ENCODE results near the gene STAM2. TPM values are rescaled to one million over a fixed set of nuclear protein-coding genes. Genes with fewer than 3 reads are reported as not detected.

Gene STAM2
- total and polyA plus RNA-seq, 2 donors (not counting 3 experiments of a cell fraction or from before 2014, with no cell fraction given): 10.1 to 27.5 TPM

- Histone ChIP-seq H3K9me3 (replicated peaks; ENCODE audit: control insufficient read depth, insufficient read depth, low read length) (no peaks in the 10 kb centered on the region), H4K20me1 (replicated peaks; ENCODE audit: control insufficient read depth, extremely low read depth, insufficient read depth, low read length) (no peaks in the 10 kb centered on the region), H3K4me3 (replicated peaks in 1 of 3; ENCODE audit: insufficient read depth in 1 of 3, low read depth in 1 of 3, low read length in 3 of 3) (no peak overlapping the region), H3K9me1 (replicated peaks; ENCODE audit: control insufficient read depth, extremely low read depth, insufficient read depth, low read length) (no peaks in the 10 kb centered on the region), H2AFZ (ENCODE audit: low read depth, low read length) (no peak overlapping the region), H3K4me2 (ENCODE audit: insufficient read depth, low read length) (no peak overlapping the region), H3K27ac (ENCODE audit: insufficient read depth, low read depth, low read length) (no peak overlapping the region), H3K4me1 (ENCODE audit: control insufficient read depth, extremely low read depth, insufficient read depth, low read length) (no peaks in the 10 kb centered on the region), H3K9ac (replicated peaks; ENCODE audit: extremely low read depth, insufficient read depth, low read length) (no peak overlapping the region), H3K36me3 (ENCODE audit: control insufficient read depth in 2 of 2, extremely low read depth in 1 of 2, insufficient read depth in 2 of 2, low read length in 2 of 2) (no peaks in the 10 kb centered on the region), H3K79me2 (ENCODE audit: control insufficient read depth, insufficient read depth, low read length) (no peaks in the 10 kb centered on the region), H3K27me3 (ENCODE audit: control insufficient read depth in 2 of 2, insufficient read depth in 2 of 2, low read length in 2 of 2) (peaks cover 1 to 2% of the 10 kb centered on the region in 2 experiments)
- CTCF ChIA-PET: no interaction called here
- intact Hi-C loops (cut with micrococcal nuclease) (no loop called here), dilution Hi-C loops (cut with MboI; ENCODE audit: extremely low pct_ligation_motif_present, low sequenced_read_pairs) (no loop called here)
- FAIRE-seq (no peak), DNase-seq (ENCODE audit: low read depth, low spot score) (no peak)
- BruUV-seq (replicated peaks): no TSS peak
- no peak for TF ChIP-seq EZH2 (IDR thresholded peaks at IDR 0.05; ENCODE audit: borderline replicate concordance, low read depth, low read length, severe bottlenecking)
- no peak for TF ChIP-seq MAX (IDR thresholded peaks at IDR 0.05; ENCODE audit: insufficient read depth, insufficient read length)
- TF ChIP-seq FOS (IDR thresholded peaks at IDR 0.05; ENCODE audit: borderline replicate concordance, insufficient read depth, low read length): no peak
- TF ChIP-seq POLR2AphosphoS5 (IDR thresholded peaks at IDR 0.05; ENCODE audit: insufficient read depth, low read depth, low read length): no peak
- no peak for TF ChIP-seq GATA2 (IDR thresholded peaks at IDR 0.05; ENCODE audit: insufficient read depth, insufficient read length, low read depth, low read length)
- no peak for TF ChIP-seq MYC (IDR thresholded peaks at IDR 0.05; ENCODE audit: low read depth, low read length)
- no peak for TF ChIP-seq POLR2A (IDR thresholded peaks at IDR 0.05; ENCODE audit: low read depth, low read length)
- no peak for TF ChIP-seq CTCF (IDR thresholded peaks at IDR 0.05; ENCODE audit: extremely low read depth in 1 of 2, insufficient read depth in 1 of 2, low read depth in 1 of 2, low read length in 2 of 2)
- no peak for TF ChIP-seq JUN (IDR thresholded peaks at IDR 0.05; ENCODE audit: borderline replicate concordance, insufficient read depth, insufficient read length, low read depth)
- POLR2A ChIA-PET: no interaction called here
These were observed 104.5 kb downstream of the STAM2 start for GRCh38 chr2:152071092-152071491.

Measured in endothelial cell of umbilical vein (primary cell).